Epithelial cell of prostate (primary cell): ENCODE data around the gene GRHPR.
"Not testable (repeated sequence)": the region's sequence is repeated elsewhere in the genome, so short reads cannot be mapped to it uniquely, and the experiment has no call there.

Source experiments
- DNase-seq: peaks from one replicate; pipeline ENCODE4 v3.0.0-alpha.2; 2011; ENCODE audit warnings: low read depth, low spot score
- H3K27ac ChIP-seq: fragments of 450-650 bp; 2 replicates; pipeline ENCODE4 v1.5.1; 2017; ENCODE audit warnings: mild to moderate bottlenecking

Gene GRHPR

GRCh38 chr9:37471942-37472684, 49.6 kb downstream of the GRHPR start:
- H3K27ac ChIP-seq: peak overlapping the region; percentile 86
- DNase-seq: no peak

GRCh38 chr9:37473982-37474381, 51.5 kb downstream of the GRHPR start:
- not testable (repeated sequence) for DNase-seq, H3K27ac ChIP-seq

GRCh38 chr9:37474438-37474837, 51.9 kb downstream of the GRHPR start:
- H3K27ac ChIP-seq: no peak overlapping the region

GRCh38 chr9:37476930-37477329, 54.4 kb downstream of the GRHPR start:
- H3K27ac ChIP-seq: no peak overlapping the region
- DNase-seq: no peak

More at GRCh38 chr9:37474438-37474837, 51.9 kb downstream of the GRHPR start:
- DNase-seq: no peak

GRCh38 chr9:37477443-37477842, 54.9 kb downstream of the GRHPR start:
- not testable (repeated sequence) for H3K27ac ChIP-seq, DNase-seq

GRCh38 chr9:37477987-37478619, 55.6 kb downstream of the GRHPR start:
- not testable (repeated sequence) for H3K27ac ChIP-seq, DNase-seq

- no peak for DNase-seq
- H3K27ac ChIP-seq: no peak overlapping the region
Observed at GRCh38 chr9:37480759-37481158, 58.3 kb downstream of the GRHPR start.

GRCh38 chr9:37485389-37486255, 63.1 kb downstream of the GRHPR start, which contains the start of gene POLR1E:
Gene POLR1E (plus strand): TSS chr9:37485948. CDS start chr9:37486048, 100 bp downstream.
- DNase-seq: peak; percentile 87
- H3K27ac ChIP-seq: peak within 1 kb of the TSS; percentile 71

- peak overlapping the region; percentile 71 for H3K27ac ChIP-seq
- DNase-seq: no peak
Observed at GRCh38 chr9:37486256-37486615, 63.7 kb downstream of the GRHPR start.
